Renal pelvis (tissue), 12 donors: Measurements from ENCODE around the gene EVA1A. TPM values are rescaled to one million over a fixed set of nuclear protein-coding genes. Genes with fewer than 3 reads are reported as not detected.

ENCODE experiments used
- DNase-seq: peaks from one replicate; pipeline ENCODE4 v3.0.0-alpha.2; 2013
- long read RNA-seq, 16 experiments: transcript quantifications; one replicate each; lab custom pipeline, GENCODE V29; 2026
- polyA plus RNA-seq, 3 donors: library from polyadenylated mRNA; unstranded; fragments of 120-200 nt; gene quantifications; one replicate each; pipeline ENCODE4 v1.2.1, GENCODE V29; 2013; ENCODE audit not compliant: insufficient read length in 3 of 3

The EVA1A gene
- 10 to 100 TPM; 13.1 to 16.3 (median 15.0) TPM for polyA plus RNA-seq
- long read RNA-seq, donor 1, partial matches to known transcripts, result 0 of 4 reads
- long read RNA-seq, donor 1, other reads (novel, unspliced or antisense), result 0 of 4 reads
- long read RNA-seq, donor 2, partial matches to known transcripts, result 0 of 4 reads
- long read RNA-seq, donor 2, other reads (novel, unspliced or antisense), result 0 of 4 reads
- long read RNA-seq, donor 3, partial matches to known transcripts, result 0 of 4 reads
- long read RNA-seq, donor 3, other reads (novel, unspliced or antisense), result 0 of 4 reads
- long read RNA-seq, donor 4, transcript EVA1A-202 (4 exons, 1,802 nt), result major isoform, 5 of 6 reads
- long read RNA-seq, donor 4, partial matches to known transcripts, result 0 of 6 reads
- long read RNA-seq, donor 4, other reads (novel, unspliced or antisense), result 0 of 6 reads
- long read RNA-seq, donor 5, partial matches to known transcripts, result 0 of 3 reads
- long read RNA-seq, donor 5, other reads (novel, unspliced or antisense), result 0 of 3 reads
- long read RNA-seq, donor 6, transcript EVA1A-202 (4 exons, 1,802 nt), result major isoform, 6 of 8 reads
- long read RNA-seq, donor 6, partial matches to known transcripts, result 0 of 8 reads
- long read RNA-seq, donor 6, other reads (novel, unspliced or antisense), result 0 of 8 reads
- long read RNA-seq, donor 7, partial matches to known transcripts, result 0 of 4 reads
- long read RNA-seq, donor 7, other reads (novel, unspliced or antisense), result 0 of 4 reads
- long read RNA-seq, donor 8, partial matches to known transcripts, result 0 of 2 reads
- long read RNA-seq, donor 8, other reads (novel, unspliced or antisense), result 0 of 2 reads
- long read RNA-seq, donor 9, partial matches to known transcripts, result 0 of 3 reads
- long read RNA-seq, donor 9, other reads (novel, unspliced or antisense), result 0 of 3 reads
- long read RNA-seq, donor 10, partial matches to known transcripts, result 0 of 2 reads
- long read RNA-seq, donor 10, other reads (novel, unspliced or antisense), result 0 of 2 reads
- long read RNA-seq, donor 11, partial matches to known transcripts, result 0 of 2 reads
- long read RNA-seq, donor 11, other reads (novel, unspliced or antisense), result 0 of 2 reads
- long read RNA-seq, donor 12, partial matches to known transcripts, result 123 of 197 reads
- long read RNA-seq, donor 12, other reads (novel, unspliced or antisense), result 67 of 197 reads
- long read RNA-seq, donor 13, partial matches to known transcripts, result 0 of 2 reads
- long read RNA-seq, donor 13, other reads (novel, unspliced or antisense), result 0 of 2 reads
- long read RNA-seq, donor 14, result 0 reads
- long read RNA-seq, donor 15, partial matches to known transcripts, result 0 of 3 reads
- long read RNA-seq, donor 15, other reads (novel, unspliced or antisense), result 0 of 3 reads
- long read RNA-seq, donor 16, transcript EVA1A-202 (4 exons, 1,802 nt), result major isoform, 7 of 8 reads
- long read RNA-seq, donor 16, partial matches to known transcripts, result 0 of 8 reads
- long read RNA-seq, donor 16, other reads (novel, unspliced or antisense), result 0 of 8 reads

GRCh38 chr2:75560768-75561565, at the start of gene EVA1A:
Gene EVA1A (minus strand): TSS chr2:75560939. CDS start chr2:75518140, 42,799 bp downstream.
- DNase-seq, result no peak

GRCh38 chr2:75609937-75610508, 49.3 kb upstream of the EVA1A start:
- DNase-seq, result no peak

DNA sequence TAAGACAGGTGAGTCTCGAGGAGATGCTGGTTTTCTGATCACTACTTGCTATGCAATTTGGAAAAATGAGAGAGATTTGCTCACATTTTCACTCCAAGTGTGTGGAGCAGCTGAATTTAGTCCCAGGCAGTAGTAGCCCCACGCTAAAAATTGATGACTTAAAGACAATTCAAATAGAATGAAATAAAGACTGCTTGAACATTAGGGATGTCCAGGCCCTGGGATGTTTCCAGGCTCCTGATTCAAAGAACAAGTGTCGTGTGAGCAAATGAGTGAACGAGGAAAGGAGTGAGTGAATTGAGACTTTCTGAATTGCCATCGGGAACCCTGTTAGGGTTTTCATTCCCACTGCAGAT, 48.6 kb upstream of the EVA1A start:
- DNase-seq, result no peak

GRCh38 chr2:75608684-75609333, 48.1 kb upstream of the EVA1A start:
- DNase-seq, result peak; percentile 67

DNA sequence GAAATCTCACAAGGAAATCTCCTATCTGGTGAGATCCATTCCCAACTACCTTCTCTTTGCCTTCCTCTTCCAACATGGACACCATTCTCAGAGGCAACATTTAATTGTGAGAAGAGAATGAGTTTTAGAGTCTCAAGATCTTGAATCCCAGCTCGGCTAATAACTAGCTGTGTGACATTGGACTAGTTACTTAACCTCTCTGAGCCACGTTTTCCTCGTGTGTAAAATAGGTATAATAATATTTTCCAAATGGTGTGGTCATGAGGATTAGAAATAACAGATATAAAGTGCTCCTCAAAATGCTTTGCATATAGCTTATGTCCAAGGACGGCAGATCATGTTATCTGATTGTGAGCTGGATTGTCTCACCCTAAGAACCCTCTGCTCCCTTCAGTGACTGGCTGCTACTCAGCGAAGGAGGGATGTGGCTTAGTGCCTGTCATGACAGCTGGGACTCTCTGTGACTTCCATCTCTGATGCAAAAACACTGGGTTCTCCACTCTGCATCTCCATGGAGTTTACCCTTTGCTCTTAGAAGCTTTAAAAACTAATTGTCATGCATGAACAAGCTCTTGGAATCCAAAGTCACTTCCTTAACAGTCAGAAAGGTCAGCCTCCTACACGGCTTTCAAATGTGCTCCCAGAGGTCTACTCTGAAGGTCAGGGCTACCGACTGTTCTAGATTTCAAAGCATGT, 47.4 kb upstream of the EVA1A start:
- peak; percentile 83 for DNase-seq

GRCh38 chr2:75607400-75607798, 46.7 kb upstream of the EVA1A start:
- no peak for DNase-seq

- no peak for DNase-seq
Observed at GRCh38 chr2:75606761-75607399, 46.1 kb upstream of the EVA1A start.

GRCh38 chr2:75605770-75606529, 45.2 kb upstream of the EVA1A start:
- DNase-seq, result peak; percentile 64

DNA sequence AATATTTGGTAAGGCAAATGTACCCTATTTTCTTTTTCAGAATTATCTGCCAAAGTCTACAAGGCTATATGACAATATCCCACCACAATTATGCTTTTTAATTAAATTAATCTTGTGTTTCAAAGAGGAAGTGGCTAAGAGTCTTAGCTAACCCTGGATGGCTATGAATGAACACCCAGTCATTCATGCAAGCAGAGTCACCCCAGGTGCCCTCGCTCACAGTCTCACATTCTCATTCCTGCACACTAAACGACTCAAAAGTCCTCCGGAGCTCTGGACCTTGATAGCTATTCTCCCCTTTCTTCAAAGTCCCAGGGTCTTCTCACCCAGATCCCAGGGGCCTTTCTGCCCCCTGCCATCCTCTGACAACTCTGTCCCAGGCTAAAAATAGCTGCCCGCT, 43.7 kb upstream of the EVA1A start:
- no peak for DNase-seq

DNA sequence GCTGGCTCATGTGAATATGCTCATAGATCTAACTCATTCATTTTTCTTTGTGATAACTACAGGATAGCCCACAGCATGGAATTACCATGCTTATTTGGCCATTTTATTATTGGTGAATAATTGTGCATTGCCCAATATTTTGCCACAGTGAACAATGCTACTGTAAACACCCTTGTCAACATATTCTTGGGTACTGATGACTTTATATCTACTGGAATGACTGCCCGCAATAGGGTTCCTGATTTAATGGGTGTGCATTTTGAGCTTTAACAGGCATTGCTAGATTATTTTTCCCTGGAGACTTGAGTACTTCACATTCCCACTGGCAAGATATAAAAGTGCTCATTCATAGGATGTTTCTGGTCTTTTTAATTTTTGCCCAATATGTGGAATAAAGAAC, 42.7 kb upstream of the EVA1A start:
- no peak for DNase-seq

DNA sequence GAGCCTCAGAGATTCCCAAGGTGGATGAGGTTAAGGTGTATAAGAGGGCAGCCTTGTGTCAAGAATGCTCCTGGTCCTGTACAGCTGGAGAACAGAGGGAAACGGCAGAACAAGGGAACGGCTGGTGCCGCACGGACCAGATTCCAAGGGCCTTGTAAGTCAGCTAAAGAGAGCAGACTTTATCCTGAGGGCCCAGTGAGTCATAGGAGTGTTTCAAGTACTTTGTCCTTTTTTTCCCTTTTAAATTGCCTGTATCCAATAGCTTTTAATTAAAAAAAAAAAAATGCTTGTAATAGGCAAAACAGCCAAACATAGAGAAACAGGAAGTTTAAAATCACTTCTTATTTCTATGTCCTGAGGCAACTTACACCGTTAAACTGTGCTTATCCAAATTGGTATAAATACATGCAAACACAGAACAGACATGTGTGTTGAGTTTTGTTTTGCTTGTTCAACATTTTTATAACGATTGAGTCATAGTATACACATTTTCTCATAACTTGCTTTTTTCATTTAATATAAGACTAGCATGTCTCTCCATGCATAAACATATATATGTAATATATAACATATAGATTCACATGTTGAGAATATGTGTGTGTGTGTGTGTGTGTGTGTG, 42.1 kb upstream of the EVA1A start:
- DNase-seq, result no peak

DNA sequence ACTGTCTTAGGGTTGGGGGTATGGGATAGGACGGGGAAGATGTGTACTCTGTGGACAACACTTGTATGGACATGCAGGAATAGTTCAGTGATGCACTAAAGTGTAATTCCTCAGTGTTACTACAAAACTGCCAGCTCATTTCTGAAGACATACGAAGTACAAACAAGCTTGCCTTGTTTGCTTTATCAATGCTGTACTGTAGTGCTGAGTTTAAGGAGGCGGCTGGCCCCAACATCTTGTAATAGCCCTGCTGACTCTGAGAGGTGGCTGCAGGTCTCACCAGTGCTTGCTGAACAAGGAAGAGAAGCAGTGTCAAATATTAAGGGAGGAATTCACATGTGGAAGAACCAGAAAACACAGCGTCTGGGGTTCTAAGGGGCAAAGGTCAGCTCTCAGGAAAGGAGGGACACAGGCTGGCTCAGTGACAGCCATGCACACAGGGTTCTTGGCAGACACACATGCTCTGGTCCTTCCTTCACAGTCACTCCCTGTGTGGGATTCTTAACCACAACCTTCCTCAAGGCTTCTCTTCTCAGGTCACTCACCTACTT, 39.8 kb upstream of the EVA1A start:
- DNase-seq, result no peak

GRCh38 chr2:75598589-75599155, 37.9 kb upstream of the EVA1A start:
- DNase-seq, result no peak

GRCh38 chr2:75597949-75598348, 37.2 kb upstream of the EVA1A start:
- no peak for DNase-seq

- DNase-seq, result no peak
Observed at GRCh38 chr2:75596784-75597183, 36.0 kb upstream of the EVA1A start.

DNA sequence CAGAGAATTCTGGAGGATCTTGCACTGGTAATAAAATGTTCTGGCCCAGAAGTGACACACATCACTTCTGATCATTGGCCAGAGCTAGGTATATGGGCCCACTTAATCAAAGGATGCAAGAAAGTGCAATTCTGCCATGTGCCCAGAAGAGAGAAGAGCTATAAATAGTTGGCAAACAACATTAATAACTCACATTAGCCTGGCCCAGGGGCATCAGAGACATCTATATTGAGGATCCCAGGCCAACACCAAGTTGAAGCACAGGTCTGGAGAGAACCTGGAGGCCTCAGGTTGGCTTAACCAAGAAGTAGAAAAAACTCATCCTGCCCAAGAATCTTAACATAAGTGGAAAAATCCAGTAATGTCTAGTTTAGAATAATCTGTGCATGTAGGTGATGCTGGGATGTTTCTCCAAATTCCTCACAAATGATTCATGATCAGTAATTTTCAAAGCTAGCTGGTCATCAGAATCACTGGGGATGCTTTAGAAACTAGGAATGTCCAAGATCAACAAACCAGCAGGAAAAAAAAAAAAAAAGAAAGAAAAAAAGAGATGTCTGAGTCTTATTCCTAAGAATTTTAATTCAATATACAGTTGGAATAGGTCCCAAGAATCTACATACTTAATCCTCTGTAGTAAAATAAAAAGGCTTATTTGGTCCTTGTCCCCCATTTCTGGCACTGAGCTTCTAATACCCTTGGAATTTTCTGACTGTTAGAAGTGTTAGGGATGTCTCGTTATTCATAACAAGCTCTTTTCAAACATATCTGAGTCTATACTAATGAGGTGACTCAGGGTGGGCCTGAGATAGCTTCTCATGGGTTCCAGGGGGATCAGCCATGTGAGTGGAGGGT, 35.0 kb upstream of the EVA1A start:
- peak; percentile 23 for DNase-seq
